PC-9 (cell line): ENCODE data around the gene PLA2G2E. TPM values are rescaled to one million over a fixed set of nuclear protein-coding genes. Genes with fewer than 3 reads are reported as not detected.

Experiments
- BruUV-seq: library from RNA; stranded (reverse); fragments of 400-500 nt; replicated peaks from 2 replicates; lab custom pipeline; 2021; lab: Mats Ljungman, UMichigan
- CTCF ChIA-PET: fragments of 300-600 bp; sonication (Branson Sonifier 250); formaldehyde crosslinking; loops from one replicate; lab custom pipeline; 2022; ENCODE audit warnings: antibody characterized with exemption; lab: Charles Lee
- POLR2A ChIA-PET: fragments of 300-600 bp; sonication (Branson Sonifier 250); formaldehyde crosslinking; loops from one replicate; lab custom pipeline; 2022; ENCODE audit warnings: antibody characterized with exemption; ENCODE audit not compliant: unreplicated experiment; lab: Charles Lee
- DNase-seq, 2 experiments: peaks; one replicate each; pipeline versions ENCODE4 v3.0.0 to v3.0.0-alpha.2; 2015 to 2022; ENCODE audit warnings: mixed read lengths in 1 of 2
- H2AFZ ChIP-seq: fragments of 200-600 bp; sonication (generic); 2 replicates; pipeline ENCODE4 v1.8.1; 2017; ENCODE audit warnings: antibody characterized with exemption
- H3F3A ChIP-seq: fragments of 200-600 bp; sonication (generic); 2 replicates; pipeline ENCODE4 v1.8.1; 2017; ENCODE audit warnings: antibody characterized with exemption, mild to moderate bottlenecking, low read depth; ENCODE audit not compliant: insufficient read depth
- H3K27ac ChIP-seq: fragments of 200-600 bp; sonication (generic); 2 replicates; pipeline ENCODE4 v1.6.1; 2016; ENCODE audit warnings: mixed run types
- H3K27me3 ChIP-seq: fragments of 200-600 bp; sonication (generic); 2 replicates; pipeline ENCODE4 v1.6.1; 2016; ENCODE audit warnings: low read depth, mixed run types; ENCODE audit not compliant: insufficient read depth
- H3K36me3 ChIP-seq: fragments of 200-600 bp; sonication (generic); 2 replicates; pipeline ENCODE4 v1.6.1; 2016; ENCODE audit warnings: low read depth, mixed run types
- H3K4me1 ChIP-seq: fragments of 200-600 bp; sonication (generic); replicated peaks from 2 replicates; pipeline ENCODE4 v1.6.1; 2016; ENCODE audit warnings: mixed run types; ENCODE audit not compliant: insufficient read depth
- H3K4me2 ChIP-seq: fragments of 200-600 bp; sonication (generic); 2 replicates; pipeline ENCODE4 v1.6.1; 2017; ENCODE audit warnings: mixed run types
- H3K4me3 ChIP-seq: fragments of 200-600 bp; sonication (generic); 2 replicates; pipeline ENCODE4 v1.6.1; 2016; ENCODE audit warnings: mixed run types
- H3K79me2 ChIP-seq: fragments of 200-600 bp; sonication (generic); 2 replicates; pipeline ENCODE4 v1.6.1; 2017; ENCODE audit warnings: low read depth, mixed run types
- H3K9me2 ChIP-seq: fragments of 200-600 bp; sonication (generic); 2 replicates; pipeline ENCODE4 v1.8.1; 2017; ENCODE audit warnings: mild to moderate bottlenecking; ENCODE audit not compliant: insufficient read depth
- H3K9me3 ChIP-seq: fragments of 200-600 bp; sonication (generic); 2 replicates; pipeline ENCODE4 v1.8.1; 2016; ENCODE audit warnings: low read depth; ENCODE audit not compliant: insufficient read depth
- H4K20me1 ChIP-seq: fragments of 200-600 bp; sonication (generic); 2 replicates; pipeline ENCODE4 v1.8.1; 2017; ENCODE audit not compliant: insufficient read depth
- EZH2 ChIP-seq: fragments of 200-600 bp; sonication (generic); IDR thresholded peaks from 2 replicates; pipeline ENCODE4 v1.8.0; 2017; ENCODE audit warnings: antibody characterized with exemption, low read depth
- intact Hi-C: fragments of 100-400 bp; cut with micrococcal nuclease; formaldehyde crosslinking; loops from one replicate; pipeline ENCODE4 v1.10.0; 2022; ENCODE audit not compliant: unreplicated experiment
- total RNA-seq: library from RNA; stranded (reverse); gene quantifications from 2 replicates; pipeline ENCODE4 v1.2.3, GENCODE V29; 2021
- TF ChIP-seq, protein P1 (sequence below): fragments of 200-600 bp; sonication (generic); conservative IDR thresholded peaks from 2 replicates; pipeline ENCODE4 v1.6.1; 2017; ENCODE audit warnings: mixed run types, antibody characterized with exemption, mild to moderate bottlenecking, moderate library complexity

The PLA2G2E gene
- total RNA-seq, 1 experiment from 2014 or later = not detected

DNA sequence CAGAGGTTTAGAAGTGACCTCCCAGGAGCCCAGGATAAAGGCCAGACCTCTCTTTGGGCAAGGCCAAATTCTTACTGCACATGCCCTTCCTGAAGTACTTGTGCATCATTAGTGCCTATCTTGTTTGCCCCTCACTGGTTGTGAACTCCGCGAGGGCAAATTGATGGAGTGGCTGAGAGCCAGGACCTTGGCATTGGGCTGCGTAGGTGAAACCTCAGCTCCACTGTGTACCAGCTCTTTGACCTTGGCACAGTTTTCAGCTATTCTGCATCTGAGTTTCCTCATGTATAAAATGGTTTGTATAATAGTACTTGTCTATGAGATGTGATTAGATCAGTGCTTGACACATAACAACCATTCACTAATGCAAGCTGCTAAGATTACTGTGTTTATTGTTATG is 29.7 kb downstream of the PLA2G2E start:
- 0 out of 2 replicates have a peak, but pooled peaks cover 4% of the 10 kb centered on the region for H3F3A ChIP-seq
- no peak for DNase-seq
- no TSS peak for BruUV-seq
- H3K27ac ChIP-seq = peak overlapping the region; percentile 61
- POLR2A ChIA-PET = interaction anchor here (0.6 kb wide), 1 partner anchor 84 kb away, joined by 3 read pairs; no protein-coding TSS in a partner anchor
- no peak overlapping the region for H2AFZ ChIP-seq
- H3K4me3 ChIP-seq = no peak overlapping the region
- intact Hi-C loops = no loop called here
- H4K20me1 ChIP-seq = no peaks in the 10 kb centered on the region
- no peaks in the 10 kb centered on the region for H3K27me3 ChIP-seq
- no peak overlapping the region for H3K4me2 ChIP-seq
- H3K9me3 ChIP-seq = no peaks in the 10 kb centered on the region
- no peaks in the 10 kb centered on the region; the same call in 1 of the 2 replicates for H3K36me3 ChIP-seq
- peaks cover 4% of the 10 kb centered on the region; the same call in 1 of the 2 replicates for H3K4me1 ChIP-seq
- CTCF ChIA-PET = no interaction called here
- H3K79me2 ChIP-seq = peaks cover 27% of the 10 kb centered on the region
- no peak for TF ChIP-seq EZH2
- TF ChIP-seq, protein P1, sequence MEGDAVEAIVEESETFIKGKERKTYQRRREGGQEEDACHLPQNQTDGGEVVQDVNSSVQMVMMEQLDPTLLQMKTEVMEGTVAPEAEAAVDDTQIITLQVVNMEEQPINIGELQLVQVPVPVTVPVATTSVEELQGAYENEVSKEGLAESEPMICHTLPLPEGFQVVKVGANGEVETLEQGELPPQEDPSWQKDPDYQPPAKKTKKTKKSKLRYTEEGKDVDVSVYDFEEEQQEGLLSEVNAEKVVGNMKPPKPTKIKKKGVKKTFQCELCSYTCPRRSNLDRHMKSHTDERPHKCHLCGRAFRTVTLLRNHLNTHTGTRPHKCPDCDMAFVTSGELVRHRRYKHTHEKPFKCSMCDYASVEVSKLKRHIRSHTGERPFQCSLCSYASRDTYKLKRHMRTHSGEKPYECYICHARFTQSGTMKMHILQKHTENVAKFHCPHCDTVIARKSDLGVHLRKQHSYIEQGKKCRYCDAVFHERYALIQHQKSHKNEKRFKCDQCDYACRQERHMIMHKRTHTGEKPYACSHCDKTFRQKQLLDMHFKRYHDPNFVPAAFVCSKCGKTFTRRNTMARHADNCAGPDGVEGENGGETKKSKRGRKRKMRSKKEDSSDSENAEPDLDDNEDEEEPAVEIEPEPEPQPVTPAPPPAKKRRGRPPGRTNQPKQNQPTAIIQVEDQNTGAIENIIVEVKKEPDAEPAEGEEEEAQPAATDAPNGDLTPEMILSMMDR = no peak
- no peaks in the 10 kb centered on the region for H3K9me2 ChIP-seq

DNA sequence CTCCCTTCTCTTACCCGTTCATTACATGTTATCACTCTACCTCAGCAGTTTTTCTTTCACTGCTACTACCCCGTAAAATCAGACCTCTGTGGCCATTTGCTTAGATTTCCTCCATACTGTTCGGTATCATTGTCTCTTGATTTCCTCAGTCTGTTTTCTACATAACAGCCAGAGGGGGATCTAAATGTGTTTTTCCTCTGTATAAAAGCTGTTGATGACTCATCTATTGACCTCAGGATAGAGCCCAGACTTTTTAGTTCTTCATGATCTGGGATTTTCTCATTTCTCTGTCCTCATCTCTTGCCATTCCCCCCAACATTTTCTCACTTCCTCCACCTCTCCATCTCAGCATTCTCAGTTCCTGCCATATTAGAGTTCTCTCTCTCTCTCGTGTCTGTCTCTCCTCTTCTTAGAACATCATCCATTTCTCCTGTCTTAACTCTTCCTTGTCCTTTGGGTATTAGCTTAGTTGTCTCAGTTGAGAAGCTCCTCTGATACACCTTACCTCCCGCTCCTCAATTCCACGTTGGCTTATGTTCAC is 30.7 kb downstream of the PLA2G2E start:
- POLR2A ChIA-PET = no interaction called here

DNA sequence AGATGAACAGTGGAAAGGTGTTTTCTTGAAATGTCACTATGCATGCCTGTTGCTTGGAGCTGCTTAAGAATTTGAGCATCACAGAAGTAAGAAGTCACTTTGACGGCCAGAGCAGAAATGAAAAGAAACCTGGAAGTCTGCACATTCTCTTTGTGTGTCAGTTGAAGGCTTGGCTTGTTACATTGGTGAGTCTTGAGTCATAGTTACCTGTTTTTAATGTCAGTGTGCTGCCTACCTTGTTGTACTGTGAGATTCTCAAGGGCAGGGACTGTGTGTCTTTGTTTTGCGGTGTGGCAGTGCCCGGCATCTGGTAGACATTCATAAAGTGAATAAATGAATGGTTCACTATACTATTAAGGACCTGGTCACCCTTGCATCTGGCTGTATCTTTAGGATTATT is 31.3 kb downstream of the PLA2G2E start:
- POLR2A ChIA-PET = no interaction called here
- H3K36me3 ChIP-seq = no peaks in the 10 kb centered on the region; the same call in 1 of the 2 replicates
- 0 out of 2 replicates have a peak overlapping the region, but pooled peaks have one; percentile 9 for H3K27ac ChIP-seq
- H3K4me1 ChIP-seq = peaks cover 4% of the 10 kb centered on the region; the same call in 1 of the 2 replicates
- H3K79me2 ChIP-seq = peaks cover 41% of the 10 kb centered on the region
- no peak overlapping the region for H3K4me2 ChIP-seq
- no peak overlapping the region for H3K4me3 ChIP-seq
- no peaks in the 10 kb centered on the region for H4K20me1 ChIP-seq
- H2AFZ ChIP-seq = no peak overlapping the region
- CTCF ChIA-PET = no interaction called here
- intact Hi-C loops = no loop called here
- no peaks in the 10 kb centered on the region for H3K27me3 ChIP-seq
- DNase-seq = no peak
- no TSS peak for BruUV-seq
- H3F3A ChIP-seq = 0 out of 2 replicates have a peak, but pooled peaks cover 4% of the 10 kb centered on the region
- no peaks in the 10 kb centered on the region for H3K9me2 ChIP-seq
- TF ChIP-seq EZH2 = no peak
- TF ChIP-seq, protein P1 = no peak
- no peaks in the 10 kb centered on the region for H3K9me3 ChIP-seq

More for the DNA sequence above, 30.7 kb downstream of the PLA2G2E start:
- intact Hi-C loops = no loop called here
- no peaks in the 10 kb centered on the region for H3K27me3 ChIP-seq
- 0 out of 2 replicates have a peak, but pooled peaks cover 4% of the 10 kb centered on the region for H3F3A ChIP-seq
- H3K4me3 ChIP-seq = no peak overlapping the region
- TF ChIP-seq, protein P1 = no peak
- no peak for TF ChIP-seq EZH2
- H3K36me3 ChIP-seq = no peaks in the 10 kb centered on the region; the same call in 1 of the 2 replicates
- no peaks in the 10 kb centered on the region for H3K9me3 ChIP-seq
- H2AFZ ChIP-seq = no peak overlapping the region
- no TSS peak for BruUV-seq
- CTCF ChIA-PET = no interaction called here
- peaks cover 35% of the 10 kb centered on the region for H3K79me2 ChIP-seq
- H3K4me1 ChIP-seq = peaks cover 4% of the 10 kb centered on the region; the same call in 1 of the 2 replicates
- no peaks in the 10 kb centered on the region for H3K9me2 ChIP-seq
- H3K4me2 ChIP-seq = no peak overlapping the region
- no peaks in the 10 kb centered on the region for H4K20me1 ChIP-seq
- no peak overlapping the region for H3K27ac ChIP-seq
- DNase-seq = no peak
